GM12801 (cell line): ENCODE data around the gene FRMD4B.

Source experiments
- CTCF ChIP-seq: IDR thresholded peaks from one replicate; pipeline ENCODE4 v1.5.1; 2011; ENCODE audit warnings: control low read depth; ENCODE audit not compliant: insufficient read length; ENCODE audit errors: extremely low read depth

FRMD4B gene

DNA sequence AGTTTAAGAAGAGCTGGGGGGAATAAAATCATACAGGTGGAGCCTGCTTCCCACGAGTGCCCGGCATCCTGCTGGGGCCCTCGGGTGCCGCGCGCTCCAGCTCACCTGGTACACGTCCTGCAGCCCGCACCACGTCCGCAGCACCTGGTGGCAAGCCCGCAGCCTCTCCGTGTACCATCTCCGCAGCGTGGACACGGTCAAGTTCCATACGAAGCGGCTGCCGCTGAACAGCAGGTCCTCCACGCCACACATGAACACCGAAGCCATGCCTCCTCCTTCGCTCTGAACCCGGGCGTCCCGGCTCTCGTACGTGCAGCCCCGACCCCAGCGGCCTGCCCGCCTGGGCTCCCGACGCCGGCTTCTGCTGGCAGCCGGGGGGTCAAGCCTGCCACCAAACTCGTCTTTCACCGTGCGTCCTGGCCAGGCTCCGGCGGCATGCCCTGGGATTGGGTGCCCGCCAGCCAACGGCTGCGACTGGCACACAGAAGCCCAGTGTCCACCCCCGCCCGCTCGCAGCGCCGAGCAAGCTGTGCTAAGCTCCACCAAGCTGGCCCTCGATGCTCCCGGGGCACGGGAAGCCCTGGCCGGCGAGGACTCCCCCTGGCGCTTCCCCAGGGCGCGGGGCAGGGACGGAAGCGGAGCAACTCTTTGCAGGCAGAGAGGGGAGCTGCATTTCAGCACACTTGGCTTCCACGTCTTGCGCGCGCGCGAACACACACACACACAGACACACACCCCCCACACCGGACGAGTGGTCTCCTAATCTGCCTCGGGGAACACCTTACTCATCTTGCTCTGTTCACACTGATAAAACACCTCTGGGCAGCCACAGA is at the start of gene FRMD4B:
TSS of gene FRMD4B (minus strand) at position 366 of the 833 bp plus-strand sequence. CDS start at position 267, 99 bp downstream.
- TF ChIP-seq CTCF: no peak

GRCh38 chr3:69433969-69434325 is 48.1 kb upstream of the FRMD4B start:
- TF ChIP-seq CTCF: no peak

GRCh38 chr3:69433121-69433968 is 47.5 kb upstream of the FRMD4B start:
- TF ChIP-seq CTCF: no peak

- no peak for TF ChIP-seq CTCF
These were observed 42.9 kb upstream of the FRMD4B start for GRCh38 chr3:69428657-69429255.

DNA sequence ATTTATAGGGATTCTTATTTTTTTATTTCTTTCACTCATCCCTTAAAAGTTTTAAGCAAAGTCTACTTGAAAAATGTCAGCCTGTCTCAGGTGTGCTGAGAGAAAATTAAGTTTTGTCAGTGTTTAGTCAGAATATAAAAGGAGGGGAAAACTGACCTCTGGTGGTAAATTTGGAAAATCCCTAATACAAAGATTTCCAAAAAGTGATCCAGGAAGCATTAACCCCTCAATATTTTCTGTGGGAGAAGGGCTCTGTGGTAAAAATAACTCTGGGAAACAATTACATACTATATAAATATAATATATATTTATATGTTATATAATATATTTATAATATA is 41.0 kb upstream of the FRMD4B start:
- no peak for TF ChIP-seq CTCF

DNA sequence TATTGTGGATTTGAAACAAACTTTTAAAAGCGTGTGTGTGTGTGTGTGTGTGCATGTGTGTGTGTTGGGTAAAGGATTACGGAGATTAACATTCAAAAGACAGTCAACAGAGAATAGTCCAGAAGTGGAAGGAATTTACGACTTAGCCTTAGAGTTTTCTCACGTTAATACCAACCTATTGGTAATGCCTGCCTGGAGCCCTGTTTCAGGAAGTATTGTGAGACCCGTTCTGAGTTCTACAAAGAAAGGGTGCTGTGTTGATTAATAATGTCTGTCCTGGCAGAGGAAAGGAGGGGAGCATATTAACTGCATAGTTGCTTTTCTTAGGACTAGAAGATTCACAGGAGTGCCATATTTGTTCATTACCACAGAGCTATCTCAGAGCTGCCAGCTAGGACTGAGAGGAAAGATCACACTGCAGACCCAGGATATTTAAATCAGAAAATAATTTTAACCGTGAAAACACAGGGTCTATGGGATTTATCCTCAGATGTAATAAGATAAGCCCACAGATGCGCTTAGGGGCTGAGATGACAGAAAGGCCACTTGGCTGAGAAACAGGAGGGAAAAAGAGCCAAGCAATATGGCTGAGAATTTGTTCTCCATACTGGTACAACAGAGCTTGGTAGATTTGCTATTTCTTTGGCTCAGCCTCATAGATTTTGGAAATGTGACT is 40.5 kb upstream of the FRMD4B start:
- TF ChIP-seq CTCF: no peak

DNA sequence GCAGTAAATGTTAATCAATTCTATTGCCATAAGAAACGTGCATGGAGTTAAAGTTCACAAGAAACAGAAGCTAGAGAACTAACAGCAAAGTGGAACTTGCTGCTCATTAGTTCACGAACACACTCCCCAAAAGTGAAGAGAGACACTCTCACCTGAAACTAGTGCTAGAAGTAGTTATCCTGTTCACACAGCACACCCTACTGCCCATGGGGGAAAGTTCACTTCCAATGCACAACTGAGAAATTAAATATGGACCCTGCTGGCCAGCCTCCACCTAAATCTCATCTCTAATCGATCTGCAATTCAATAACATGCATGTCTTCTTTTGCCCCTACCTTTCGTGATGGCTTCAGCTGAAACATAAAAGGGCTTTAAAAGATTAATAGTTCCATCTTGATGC is 39.4 kb upstream of the FRMD4B start:
- TF ChIP-seq CTCF: no peak
